ENCODE data around the gene KIFC1. TPM values are rescaled to one million over a fixed set of nuclear protein-coding genes. Genes with fewer than 3 reads are reported as not detected.

The KIFC1 gene
- total RNA-seq, 1 donor from 2014 or later = 27.5 TPM

- Histone ChIP-seq H3K4me1 (peaks cover 14% of the 10 kb centered on the region), H3K27me3 (no peaks in the 10 kb centered on the region), H3K9me3 (no peaks in the 10 kb centered on the region), H3K27ac (peak overlapping the region; percentile 91), H3K36me3 (no peaks in the 10 kb centered on the region), H3K4me3 (no peak overlapping the region)
- TF ChIP-seq POLR2A (IDR thresholded peaks at IDR 0.05) (no peak), CTCF (IDR thresholded peaks at IDR 0.05) (no peak), POLR2AphosphoS5 (IDR thresholded peaks at IDR 0.05; ENCODE audit: insufficient read depth in 1 of 2, low read depth in 1 of 2) (no peak)
- intact Hi-C loops (cut with DNase I) = loop anchor here (2.0 kb wide), 1 partner anchor 65 kb away; the partner anchor contains the start of gene ZBTB9
- no peak for DNase-seq (ENCODE audit: extremely low spot score in 2 of 2)
Measured at GRCh38 chr6:33390173-33390572, 1.4 kb upstream of the KIFC1 start.

DNA sequence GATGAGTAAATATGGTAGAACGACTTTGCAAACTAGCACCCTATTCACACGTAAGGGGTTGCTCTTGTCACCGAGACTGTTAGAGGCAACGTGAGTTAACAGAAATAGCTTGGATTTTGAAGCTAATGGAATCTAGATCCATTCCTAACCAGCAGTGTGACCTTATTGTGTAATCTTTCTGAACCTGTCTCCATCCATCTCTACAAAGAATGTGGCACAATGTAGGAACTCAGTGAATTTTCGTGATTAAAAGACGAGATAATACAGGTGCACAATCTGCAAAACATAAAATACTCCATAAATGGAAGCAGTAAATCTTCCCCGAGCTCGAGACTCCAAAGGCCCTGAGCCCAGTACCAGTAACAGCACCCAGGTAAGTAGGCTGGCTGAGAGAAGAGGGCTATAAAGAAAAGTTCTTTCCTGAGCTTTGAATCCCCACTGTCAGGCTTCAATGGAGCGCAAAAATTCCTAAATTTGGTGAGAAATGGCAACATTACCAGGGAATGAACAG is 801 bp upstream of the KIFC1 start:
- Histone ChIP-seq H3K36me3 (no peaks in the 10 kb centered on the region), H3K9me3 (no peaks in the 10 kb centered on the region), H3K27me3 (no peaks in the 10 kb centered on the region), H3K27ac (peak overlapping the region; percentile 91), H3K4me1 (peaks cover 14% of the 10 kb centered on the region), H3K4me3 (peak overlapping the region; percentile 48 to 53)
- intact Hi-C loops (cut with DNase I) = loop anchor here (2.0 kb wide), 1 partner anchor 64 kb away; the partner anchor contains the start of gene ZBTB9
- TF ChIP-seq POLR2A (IDR thresholded peaks at IDR 0.05) (no peak), CTCF (IDR thresholded peaks at IDR 0.05) (no peak), POLR2AphosphoS5 (IDR thresholded peaks at IDR 0.05; ENCODE audit: insufficient read depth in 1 of 2, low read depth in 1 of 2) (no peak)
- DNase-seq (ENCODE audit: extremely low spot score in 2 of 2) = no peak

DNA sequence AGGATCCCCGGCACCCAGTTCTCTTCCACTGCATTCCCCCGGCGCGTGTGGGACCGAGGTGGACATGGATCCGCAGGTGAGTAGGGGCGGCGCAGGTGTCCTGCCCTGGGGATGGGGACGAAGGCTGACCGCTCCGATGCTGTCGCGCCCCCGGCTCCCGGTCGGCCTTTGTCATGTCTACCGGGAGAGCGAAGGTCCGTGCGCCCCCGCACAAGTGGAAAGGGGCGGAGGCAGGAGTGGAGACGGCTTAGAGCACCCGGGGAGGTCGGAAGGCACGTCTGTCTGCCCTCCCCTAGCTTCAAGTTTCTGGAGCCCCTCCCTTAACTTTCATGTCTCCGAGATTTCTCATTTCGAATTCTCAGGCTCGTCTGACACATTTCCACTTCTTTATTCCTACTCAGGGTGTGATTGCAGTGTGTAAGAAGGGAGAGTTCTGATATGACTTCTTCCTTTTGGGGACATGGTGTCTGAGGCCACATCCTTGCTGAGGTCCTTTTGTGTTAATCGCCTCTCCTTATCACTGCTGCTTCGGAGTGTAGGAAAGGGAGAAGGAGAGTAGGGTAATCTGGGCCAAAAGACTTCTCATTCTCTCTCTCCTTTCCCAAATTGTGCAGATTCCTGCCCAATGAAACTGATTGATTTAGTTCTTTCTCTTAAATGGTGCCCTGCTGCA is 435 bp downstream of the KIFC1 start:
- peak overlapping the region; percentile 48 to 53 for H3K4me3 ChIP-seq
- TF ChIP-seq POLR2AphosphoS5 (IDR thresholded peaks at IDR 0.05; ENCODE audit: insufficient read depth in 1 of 2, low read depth in 1 of 2) = no peak
- peaks cover 14% of the 10 kb centered on the region for H3K4me1 ChIP-seq
- no peak for DNase-seq (ENCODE audit: extremely low spot score in 2 of 2)
- intact Hi-C loops (cut with DNase I) = loop anchor here (2.0 kb wide), 1 partner anchor 63 kb away; the partner anchor contains the start of gene ZBTB9
- peak overlapping the region; percentile 91 for H3K27ac ChIP-seq
- H3K9me3 ChIP-seq = no peaks in the 10 kb centered on the region
- no peaks in the 10 kb centered on the region for H3K36me3 ChIP-seq
- H3K27me3 ChIP-seq = no peaks in the 10 kb centered on the region

- Histone ChIP-seq H3K27me3 (no peaks in the 10 kb centered on the region), H3K4me1 (peaks cover 14% of the 10 kb centered on the region), H3K4me3 (no peak overlapping the region), H3K36me3 (no peaks in the 10 kb centered on the region), H3K9me3 (no peaks in the 10 kb centered on the region), H3K27ac (no peak overlapping the region)
- intact Hi-C loops (cut with DNase I) = no loop called here
- TF ChIP-seq POLR2AphosphoS5 (IDR thresholded peaks at IDR 0.05; ENCODE audit: insufficient read depth in 1 of 2, low read depth in 1 of 2) = no peak
- no peak for TF ChIP-seq CTCF (IDR thresholded peaks at IDR 0.05)
- TF ChIP-seq POLR2A (IDR thresholded peaks at IDR 0.05) = no peak
- DNase-seq (ENCODE audit: extremely low spot score in 2 of 2) = no peak
Measured at GRCh38 chr6:33392595-33392948, 949 bp downstream of the KIFC1 start.

DNA sequence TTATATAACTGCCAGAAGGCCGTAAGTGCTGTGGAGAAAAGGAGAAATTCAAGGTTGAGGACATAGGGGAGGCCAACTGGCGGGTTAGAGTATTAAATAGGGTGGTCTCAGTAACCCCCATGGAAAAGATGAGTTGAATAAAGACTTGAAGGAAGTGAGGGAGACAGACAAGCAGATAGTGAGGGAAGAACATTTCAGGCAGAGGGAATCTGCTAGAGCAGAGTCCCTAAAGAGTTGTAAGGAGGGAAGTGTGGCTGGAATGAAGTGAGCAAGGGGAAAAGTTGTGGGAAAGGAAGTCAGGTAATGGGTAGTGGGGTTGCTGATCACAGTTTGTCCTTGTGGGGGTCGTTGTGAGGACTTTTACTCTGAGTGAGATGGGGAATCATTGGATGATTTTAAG is 1.4 kb downstream of the KIFC1 start:
- Histone ChIP-seq H3K27ac (no peak overlapping the region), H3K4me3 (no peak overlapping the region), H3K4me1 (peaks cover 14% of the 10 kb centered on the region), H3K9me3 (no peaks in the 10 kb centered on the region), H3K27me3 (no peaks in the 10 kb centered on the region), H3K36me3 (no peaks in the 10 kb centered on the region)
- no peak for DNase-seq (ENCODE audit: extremely low spot score in 2 of 2)
- TF ChIP-seq POLR2A (IDR thresholded peaks at IDR 0.05) = no peak
- no peak for TF ChIP-seq CTCF (IDR thresholded peaks at IDR 0.05)
- no peak for TF ChIP-seq POLR2AphosphoS5 (IDR thresholded peaks at IDR 0.05; ENCODE audit: insufficient read depth in 1 of 2, low read depth in 1 of 2)
- intact Hi-C loops (cut with DNase I) = no loop called here
